IPS DF 6.9 (cell line): Measurements from ENCODE around the gene GLS2.
"Not testable (repeated sequence)": the region's sequence is repeated elsewhere in the genome, so short reads cannot be mapped to it uniquely, and the experiment has no call there.

Experiments
- DNase-seq: peaks from one replicate; pipeline ENCODE4 v3.0.0-alpha.2; 2013; ENCODE audit warnings: low read depth, low spot score
- H3K27ac ChIP-seq: one replicate; pipeline ENCODE4 v1.5.1; 2013; ENCODE audit warnings: low read length, control low read depth
- H3K27me3 ChIP-seq: 2 replicates; pipeline ENCODE4 v1.6.1; 2013; ENCODE audit warnings: mild to moderate bottlenecking, low read length; ENCODE audit not compliant: control insufficient read depth, insufficient read depth
- H3K36me3 ChIP-seq: 2 replicates; pipeline ENCODE4 v1.6.1; 2013; ENCODE audit warnings: low read length; ENCODE audit not compliant: control insufficient read depth, insufficient read depth
- H3K4me1 ChIP-seq: 2 replicates; pipeline ENCODE4 v1.6.1; 2013; ENCODE audit warnings: low read length; ENCODE audit not compliant: control insufficient read depth, insufficient read depth
- H3K4me3 ChIP-seq: 2 replicates; pipeline ENCODE4 v1.5.1; 2013; ENCODE audit warnings: mild to moderate bottlenecking, low read length
- H3K9me3 ChIP-seq: 2 replicates; pipeline ENCODE4 v1.6.1; 2013; ENCODE audit warnings: low read length, inconsistent platforms; ENCODE audit not compliant: control insufficient read depth, insufficient read depth
- WGBS: extraction: QIAGEN DNeasy Blood & Tissue Kit; methylation state at CpG from one replicate; pipeline ENCODE4 v1.1.7; 2013; ENCODE audit warnings: mixed read lengths, missing lambda C conversion rate; ENCODE audit not compliant: insufficient read length, insufficient coverage; 5-methylcytosine and 5-hydroxymethylcytosine counted together

Gene GLS2

DNA sequence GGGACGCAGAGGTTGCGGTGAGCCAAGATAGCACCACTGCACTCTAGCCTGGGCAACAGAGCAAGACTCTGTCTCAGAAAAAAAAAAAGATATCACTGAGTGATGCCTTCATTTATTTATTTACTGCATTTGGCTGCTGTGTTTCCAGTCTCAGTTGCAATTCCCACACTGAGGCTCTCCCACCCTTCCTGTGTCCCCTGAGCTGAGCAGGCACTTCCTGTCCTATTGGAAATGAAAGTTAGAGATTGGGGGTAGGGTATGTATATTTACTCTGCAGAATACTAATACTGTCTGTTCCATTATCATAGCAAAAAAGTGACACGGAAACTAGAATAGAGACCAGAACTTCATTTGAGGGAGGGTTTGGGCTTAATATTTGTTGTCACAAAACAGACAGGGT lies 32.1 kb upstream of the GLS2 start:
- Histone ChIP-seq H3K27me3 (no peaks in the 10 kb centered on the region), H3K4me3 (no peak overlapping the region), H3K36me3 (no peaks in the 10 kb centered on the region), H3K27ac (no peak overlapping the region), H3K4me1 (peaks cover 2% of the 10 kb centered on the region; the same call in 1 of the 2 replicates), H3K9me3 (no peaks in the 10 kb centered on the region)
- DNase-seq: no peak
- WGBS: no CpG with 5 or more reads among the region's 3 CpGs

DNA sequence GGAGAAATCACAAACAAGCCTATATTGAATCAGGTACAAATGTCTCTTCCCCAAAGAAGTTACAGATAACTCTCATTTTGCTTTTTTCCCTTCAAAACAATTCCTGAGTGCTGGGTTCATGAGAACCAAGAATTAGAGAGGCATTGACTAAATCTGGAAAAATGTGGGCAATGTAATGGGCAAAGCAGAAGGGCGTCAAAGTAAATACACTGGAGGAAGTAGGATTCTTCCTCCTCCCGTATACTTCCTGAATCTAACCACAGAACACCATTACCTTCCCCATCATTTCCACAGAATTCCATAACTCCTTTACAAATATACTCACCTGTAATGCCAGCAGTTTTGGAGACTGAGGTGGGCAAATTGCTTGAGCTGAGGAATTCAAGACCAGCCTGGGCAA lies 30.6 kb upstream of the GLS2 start:
- Histone ChIP-seq H3K27me3 (no peaks in the 10 kb centered on the region), H3K4me3 (no peak overlapping the region), H3K9me3 (no peaks in the 10 kb centered on the region), H3K27ac (no peak overlapping the region), H3K36me3 (no peaks in the 10 kb centered on the region), H3K4me1 (peaks cover 2% of the 10 kb centered on the region; the same call in 1 of the 2 replicates)
- no peak for DNase-seq
- no CpG with 5 or more reads among the region's 2 CpGs for WGBS

DNA sequence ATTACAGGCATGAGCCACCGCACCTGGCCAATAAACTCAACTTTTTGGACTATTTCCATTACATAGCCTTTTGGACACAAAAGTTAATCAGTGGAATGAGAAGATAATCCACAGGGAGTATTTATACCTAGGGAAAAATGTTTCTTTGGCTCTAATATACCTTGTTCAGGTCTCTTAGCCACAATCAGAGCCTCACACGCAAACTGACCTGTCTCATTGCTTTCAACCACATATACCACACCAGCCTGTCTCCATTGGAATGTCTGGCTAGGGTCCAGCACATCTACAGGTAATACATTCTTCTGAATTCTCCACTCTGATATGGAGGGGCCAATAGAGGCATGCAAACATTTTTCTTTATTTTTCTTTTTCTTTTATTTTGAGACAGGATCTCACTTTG lies 29.9 kb upstream of the GLS2 start:
- H3K27me3 ChIP-seq: no peaks in the 10 kb centered on the region
- H3K4me3 ChIP-seq: no peak overlapping the region
- H3K27ac ChIP-seq: no peak overlapping the region
- no peaks in the 10 kb centered on the region for H3K36me3 ChIP-seq
- no peak for DNase-seq
- no peaks in the 10 kb centered on the region for H3K9me3 ChIP-seq
- peaks cover 2% of the 10 kb centered on the region; the same call in 1 of the 2 replicates for H3K4me1 ChIP-seq
- WGBS: no CpG with 5 or more reads among the region's 2 CpGs

DNA sequence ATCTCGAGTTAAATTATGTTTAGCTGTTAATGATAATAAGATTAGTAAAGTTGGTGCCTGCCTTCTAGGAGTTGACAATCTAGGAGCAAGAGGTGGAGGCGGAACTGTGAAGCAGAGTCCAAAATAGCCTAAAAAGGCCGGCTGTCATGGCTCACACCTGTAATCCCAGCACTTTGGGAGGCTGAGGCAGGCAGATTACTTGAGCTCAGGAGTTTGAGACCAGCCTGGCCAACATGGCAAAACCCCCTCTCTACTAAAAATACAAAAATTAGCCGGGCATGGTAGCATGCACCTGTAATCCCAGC lies 26.0 kb upstream of the GLS2 start:
- H3K27me3 ChIP-seq, H3K4me3 ChIP-seq, H3K9me3 ChIP-seq, H3K27ac ChIP-seq, DNase-seq, H3K4me1 ChIP-seq, H3K36me3 ChIP-seq: not testable (repeated sequence)
- WGBS: no CpG with 5 or more reads among the region's 4 CpGs

DNA sequence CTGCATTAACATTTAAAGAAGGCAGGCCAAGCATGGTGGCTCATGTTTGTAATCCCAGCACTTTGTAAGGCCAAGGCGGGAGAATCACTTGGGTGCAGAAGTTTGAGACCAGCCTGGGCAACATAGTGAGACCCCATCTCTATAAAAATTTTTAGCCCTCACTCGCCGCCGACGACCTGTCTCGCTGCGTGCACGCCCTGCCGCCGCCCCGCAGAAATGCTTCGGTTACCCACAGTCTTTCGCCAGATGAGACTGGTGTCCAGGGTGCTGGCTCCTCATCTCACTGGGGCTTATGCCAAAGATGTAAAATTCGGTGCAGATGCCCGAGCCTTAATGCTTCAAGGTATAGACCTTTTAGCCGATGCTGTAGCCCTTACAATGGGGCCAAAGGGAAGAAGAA lies 22.8 kb upstream of the GLS2 start:
- no peak overlapping the region for H3K4me3 ChIP-seq
- no peaks in the 10 kb centered on the region for H3K27me3 ChIP-seq
- WGBS: no CpG with 5 or more reads among the region's 16 CpGs
- no peak for DNase-seq
- no peak overlapping the region for H3K27ac ChIP-seq
- H3K9me3 ChIP-seq: no peaks in the 10 kb centered on the region
- no peaks in the 10 kb centered on the region for H3K36me3 ChIP-seq
- no peaks in the 10 kb centered on the region for H3K4me1 ChIP-seq

DNA sequence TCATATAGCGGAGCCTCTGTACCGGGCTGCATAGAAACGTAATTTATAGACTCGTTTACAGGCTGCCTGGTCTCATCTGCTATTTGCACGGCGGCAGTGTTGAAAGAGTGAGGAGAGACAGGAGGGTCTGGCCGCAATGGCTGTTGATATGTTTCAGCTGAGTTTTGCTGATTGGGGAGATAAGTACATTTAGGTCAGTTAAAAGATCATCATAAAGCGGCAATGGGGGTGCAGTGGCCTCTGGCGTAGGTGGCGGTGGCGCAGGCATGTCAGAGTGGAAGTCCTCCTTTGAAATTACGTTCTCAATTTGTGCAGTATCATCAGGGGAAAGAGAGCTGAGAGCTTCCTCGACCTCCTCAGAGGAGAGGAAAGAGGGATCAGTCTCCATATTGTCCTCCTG lies 11.9 kb upstream of the GLS2 start:
- not testable (repeated sequence) for H3K4me3 ChIP-seq, H3K27ac ChIP-seq, H3K27me3 ChIP-seq, H3K4me1 ChIP-seq, H3K36me3 ChIP-seq, DNase-seq, H3K9me3 ChIP-seq
- whole genome bisulfite sequencing: no CpG with 5 or more reads among the region's 13 CpGs

DNA sequence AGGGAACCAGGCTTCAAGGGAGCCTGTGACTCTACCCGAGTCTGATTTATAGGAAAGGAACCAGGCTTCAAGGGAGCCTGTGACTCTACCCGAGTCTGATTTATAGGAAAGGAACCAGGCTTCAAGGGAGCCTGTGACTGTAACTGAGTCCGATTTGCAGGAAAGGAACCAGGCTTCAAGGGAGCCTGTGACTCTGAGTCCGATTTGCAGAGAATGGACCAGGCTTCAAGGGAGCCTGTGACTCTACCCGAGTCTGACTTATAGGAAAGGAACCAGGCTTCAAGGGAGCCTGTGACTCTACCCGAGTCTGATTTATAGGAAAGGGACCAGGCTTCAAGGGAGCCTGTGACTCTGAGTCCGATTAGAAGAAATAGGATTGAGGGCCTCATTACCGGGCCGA lies 11.5 kb upstream of the GLS2 start:
- H3K27me3 ChIP-seq, H3K36me3 ChIP-seq, H3K4me3 ChIP-seq, H3K27ac ChIP-seq, H3K9me3 ChIP-seq, DNase-seq, H3K4me1 ChIP-seq: not testable (repeated sequence)
- WGBS: no CpG with 5 or more reads among the region's 9 CpGs

DNA sequence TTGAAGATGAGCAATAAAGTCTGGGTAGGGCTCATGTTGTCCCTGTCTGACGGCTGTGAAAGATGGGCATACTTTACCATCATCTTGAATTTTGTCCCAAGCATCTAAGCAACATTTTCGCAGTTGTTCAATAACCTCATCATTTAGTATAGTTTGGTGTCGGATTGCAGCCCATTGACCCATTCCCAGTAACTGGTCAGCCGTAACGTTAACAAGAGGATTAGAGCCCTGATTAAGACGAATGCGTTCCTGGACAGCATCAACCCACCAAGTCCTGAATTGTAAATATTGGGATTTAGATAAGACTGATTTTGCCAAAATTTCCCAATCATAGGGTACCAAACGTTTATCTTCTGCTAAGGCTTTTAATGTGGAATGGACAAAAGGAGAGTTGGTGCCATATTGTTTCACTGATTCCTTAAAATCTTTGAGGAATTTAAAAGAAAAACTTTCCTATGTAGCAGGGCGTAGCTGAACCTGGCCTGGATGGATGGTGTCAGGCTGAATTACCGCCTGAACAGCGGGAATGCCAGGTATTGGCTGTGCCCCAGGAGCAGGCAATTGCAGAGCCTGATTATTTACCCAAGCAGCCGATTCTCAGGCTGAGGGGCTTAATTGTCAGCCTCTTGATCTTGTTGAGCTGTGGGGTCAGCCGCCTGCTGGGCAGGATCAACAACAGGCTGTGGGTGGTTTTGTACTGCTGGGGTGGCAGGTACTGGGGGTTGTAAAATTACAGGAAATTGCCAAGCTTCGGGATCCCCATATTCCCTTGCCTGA lies 10.4 kb upstream of the GLS2 start:
- not testable (repeated sequence) for H3K27ac ChIP-seq, DNase-seq, H3K27me3 ChIP-seq, H3K9me3 ChIP-seq, H3K36me3 ChIP-seq, H3K4me1 ChIP-seq, H3K4me3 ChIP-seq
- no CpG with 5 or more reads among the region's 14 CpGs for WGBS

DNA sequence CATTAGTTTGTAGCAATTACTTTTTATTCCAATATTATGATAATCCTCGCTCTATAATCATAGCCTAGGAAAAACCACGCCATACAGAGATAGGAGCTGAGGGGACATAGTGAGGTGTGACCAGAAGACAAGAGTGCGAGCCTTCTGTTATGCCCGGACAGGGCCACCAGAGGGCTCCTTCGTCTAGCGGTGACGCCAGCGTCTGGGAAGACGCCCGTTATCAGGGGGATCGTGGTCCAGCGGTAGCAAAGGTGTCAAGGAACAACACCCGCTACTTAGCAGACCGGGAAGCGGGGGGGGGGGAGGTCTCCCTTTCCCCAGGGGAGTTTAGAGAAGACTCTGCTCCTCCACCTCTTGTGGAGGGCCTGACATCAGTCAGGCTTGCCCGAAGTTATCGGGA lies 8.7 kb upstream of the GLS2 start:
- H3K27me3 ChIP-seq, H3K4me3 ChIP-seq, H3K36me3 ChIP-seq, DNase-seq, H3K27ac ChIP-seq, H3K9me3 ChIP-seq, H3K4me1 ChIP-seq: not testable (repeated sequence)
- no CpG with 5 or more reads among the region's 17 CpGs for WGBS

DNA sequence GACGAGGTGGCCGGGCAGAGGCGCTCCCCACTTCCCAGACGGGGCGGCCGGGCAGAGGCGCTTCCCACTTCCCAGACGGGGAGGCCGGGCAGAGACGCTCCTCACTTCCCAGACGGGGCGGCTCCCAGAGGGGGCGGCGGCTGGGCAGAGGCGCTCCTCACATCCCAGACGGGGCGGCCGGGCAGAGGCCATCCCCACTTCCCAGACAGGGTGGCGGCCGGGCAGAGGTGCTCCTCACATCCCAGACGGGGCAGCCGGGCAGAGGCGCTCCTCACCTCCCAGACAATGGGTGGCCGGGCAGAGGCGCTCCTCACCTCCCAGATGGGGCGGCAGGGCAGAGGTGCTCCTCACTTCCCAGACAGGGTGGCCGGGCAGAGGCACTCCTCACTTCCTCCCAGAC lies 6.5 kb upstream of the GLS2 start:
- not testable (repeated sequence) for H3K36me3 ChIP-seq, H3K4me1 ChIP-seq, H3K27ac ChIP-seq, DNase-seq, H3K9me3 ChIP-seq, H3K4me3 ChIP-seq, H3K27me3 ChIP-seq
- no CpG with 5 or more reads among the region's 27 CpGs for WGBS

DNA sequence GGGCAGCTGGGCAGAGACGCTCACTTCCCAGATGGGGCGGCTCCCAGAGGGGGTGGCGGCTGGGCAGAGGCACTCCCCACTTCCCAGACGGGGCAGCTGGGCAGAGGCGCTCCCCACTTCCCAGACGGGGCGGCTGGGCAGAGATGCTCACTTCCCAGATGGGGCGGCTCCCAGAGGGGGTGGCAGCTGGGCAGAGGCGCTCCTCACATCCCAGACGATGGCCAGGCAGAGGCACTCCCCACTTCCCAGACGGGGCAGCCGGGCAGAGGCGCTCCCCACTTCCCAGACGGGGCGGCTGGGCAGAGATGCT lies 6.1 kb upstream of the GLS2 start:
- not testable (repeated sequence) for DNase-seq, H3K4me3 ChIP-seq, H3K27me3 ChIP-seq, H3K36me3 ChIP-seq, H3K4me1 ChIP-seq, H3K27ac ChIP-seq, H3K9me3 ChIP-seq
- WGBS: no CpG with 5 or more reads among the region's 15 CpGs
